Caco-2 (cell line): Measurements from ENCODE around the gene RSRC1. TPM values are rescaled to one million over a fixed set of nuclear protein-coding genes. Genes with fewer than 3 reads are reported as not detected.

Experiments used
- BruUV-seq: library from RNA; stranded (reverse); fragments of 400-500 nt; replicated peaks from 2 replicates; lab custom pipeline; 2021; lab: Mats Ljungman, UMichigan
- CTCF ChIA-PET: fragments of 300-600 bp; sonication (Branson Sonifier 250); formaldehyde crosslinking; loops from one replicate; lab custom pipeline; 2022; ENCODE audit warnings: antibody characterized with exemption; lab: Charles Lee
- POLR2A ChIA-PET: fragments of 300-600 bp; sonication (Branson Sonifier 250); formaldehyde crosslinking; loops from one replicate; lab custom pipeline; 2022; ENCODE audit warnings: antibody characterized with exemption; lab: Charles Lee
- DNase-seq, 2 experiments: peaks; one replicate each; pipeline versions ENCODE4 v3.0.0 to v3.0.0-alpha.2; 2020 to 2022
- H3K27me3 ChIP-seq: replicated peaks from 2 replicates; pipeline ENCODE4 v1.6.0; 2011; ENCODE audit warnings: low read length; ENCODE audit not compliant: control insufficient read depth, insufficient read depth
- H3K36me3 ChIP-seq: 2 replicates; pipeline ENCODE4 v1.5.1; 2011; ENCODE audit warnings: low read length; ENCODE audit not compliant: control insufficient read depth, insufficient read depth
- H3K4me1 ChIP-seq: fragments of 250-450 bp; sonication (Bioruptor Pico); 2 replicates; pipeline ENCODE4 v1.5.1; 2020; ENCODE audit warnings: mild to moderate bottlenecking
- H3K4me3 ChIP-seq: 2 replicates; pipeline ENCODE4 v1.5.1; 2011; ENCODE audit warnings: low read depth, mild to moderate bottlenecking, control low read depth, low read length
- H3K9me3 ChIP-seq: fragments of 250-450 bp; sonication (Bioruptor Pico); 2 replicates; pipeline ENCODE4 v1.5.1; 2020; ENCODE audit warnings: mild to moderate bottlenecking, moderate library complexity
- H3K27ac Mint-ChIP-seq: one replicate; pipeline ENCODE4 v1.8.0; 2022; ENCODE audit warnings: mixed read lengths; ENCODE audit not compliant: unreplicated experiment
- H3K27me3 Mint-ChIP-seq: one replicate; pipeline ENCODE4 v1.8.0; 2022; ENCODE audit warnings: mixed read lengths; ENCODE audit not compliant: insufficient read depth, unreplicated experiment
- H3K36me3 Mint-ChIP-seq: one replicate; pipeline ENCODE4 v1.8.0; 2022; ENCODE audit warnings: mild to moderate bottlenecking, mixed read lengths; ENCODE audit not compliant: insufficient read depth, unreplicated experiment
- H3K4me1 Mint-ChIP-seq: one replicate; pipeline ENCODE4 v1.8.0; 2022; ENCODE audit warnings: low read depth, mixed read lengths; ENCODE audit not compliant: unreplicated experiment
- H3K4me3 Mint-ChIP-seq: one replicate; pipeline ENCODE4 v1.8.0; 2022; ENCODE audit warnings: mild to moderate bottlenecking, moderate library complexity, mixed read lengths; ENCODE audit not compliant: unreplicated experiment
- H3K9me3 Mint-ChIP-seq: one replicate; pipeline ENCODE4 v1.8.0; 2022; ENCODE audit warnings: mixed read lengths; ENCODE audit not compliant: unreplicated experiment
- CTCF ChIP-seq, 2 experiments: fragments of 200-600 bp in 1 of 2; IDR thresholded peaks; 1 replicate in 1 of 2; 2 replicates in 1 of 2; pipeline versions ENCODE4 v1.5.1 to v1.8.0; 2011 to 2022; ENCODE audit warnings: antibody characterized with exemption in 1 of 2, control low read depth in 1 of 2, inconsistent platforms in 1 of 2, low read depth in 1 of 2, low read length in 1 of 2, mild to moderate bottlenecking in 1 of 2, moderate library complexity in 1 of 2; ENCODE audit not compliant: insufficient read depth in 1 of 2, severe bottlenecking in 1 of 2, unreplicated experiment in 1 of 2
- intact Hi-C: fragments of 100-400 bp; cut with micrococcal nuclease; formaldehyde crosslinking; loops from one replicate; pipeline ENCODE4 v1.10.0; 2022; ENCODE audit not compliant: unreplicated experiment
- total RNA-seq: library from RNA; stranded (reverse); gene quantifications from 2 replicates; pipeline ENCODE4 v1.2.3, GENCODE V29; 2022

Gene RSRC1
- total RNA-seq, 1 experiment from 2014 or later = 38.4 TPM

DNA sequence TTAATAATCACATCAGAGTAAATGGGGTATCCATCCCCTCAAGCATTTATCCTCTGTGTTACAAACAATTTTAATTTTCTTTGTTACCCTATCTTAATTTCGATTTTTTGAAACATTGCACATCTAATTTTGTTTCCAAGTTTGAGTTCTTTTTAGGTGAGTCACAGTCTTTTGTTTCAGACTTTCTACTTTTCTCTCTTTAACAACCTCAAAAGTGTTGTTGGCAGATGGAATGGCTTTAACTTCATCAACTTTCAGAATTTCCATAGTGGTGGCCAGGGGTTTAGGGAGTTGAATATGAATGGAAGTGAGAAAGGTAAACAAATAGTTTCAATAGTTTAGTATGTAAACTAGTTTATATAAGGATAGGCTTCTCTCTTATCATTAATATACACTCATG lies 238.1 kb downstream of the RSRC1 start:
- no peaks in the 10 kb centered on the region for H3K27me3 ChIP-seq
- Mint-ChIP-seq H3K27me3 (no peaks in the 10 kb centered on the region), H3K9me3 (no peaks in the 10 kb centered on the region), H3K4me3 (no peak overlapping the region), H3K36me3 (no peaks in the 10 kb centered on the region), H3K27ac (no peak overlapping the region), H3K4me1 (no peaks in the 10 kb centered on the region)
- intact Hi-C loops = no loop called here
- no peak for DNase-seq
- H3K36me3 ChIP-seq = no peaks in the 10 kb centered on the region
- no peaks in the 10 kb centered on the region for H3K9me3 ChIP-seq
- POLR2A ChIA-PET = no interaction called here
- no peak for TF ChIP-seq CTCF (IDR thresholded peaks at IDR 0.05; ENCODE audit: insufficient read depth in 1 of 2, low read depth in 1 of 2, low read length in 1 of 2, severe bottlenecking in 1 of 2, unreplicated experiment in 1 of 2)
- CTCF ChIA-PET = no interaction called here
- no TSS peak for BruUV-seq
- no peak overlapping the region for H3K4me3 ChIP-seq
- no peaks in the 10 kb centered on the region for H3K4me1 ChIP-seq

DNA sequence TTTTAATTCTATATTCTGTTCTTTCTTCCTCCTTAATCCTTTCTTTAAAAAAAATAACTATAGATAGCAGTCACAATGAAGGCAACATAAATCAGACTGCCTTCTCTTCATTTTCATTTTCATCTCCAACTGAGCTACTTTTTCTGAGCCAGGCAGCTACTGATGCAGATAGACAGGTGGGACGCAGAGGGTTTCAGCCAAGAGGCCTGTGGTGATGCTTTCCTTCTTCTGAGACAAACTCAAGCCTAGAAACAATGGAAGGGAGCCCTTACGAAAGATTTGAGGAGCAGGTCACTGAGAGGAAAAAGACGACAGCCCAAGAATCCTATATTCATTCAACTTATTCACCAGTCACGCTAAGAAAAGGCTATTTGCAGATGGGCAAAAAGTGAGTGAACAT lies 241.1 kb downstream of the RSRC1 start:
- POLR2A ChIA-PET = no interaction called here
- BruUV-seq = no TSS peak
- no peak overlapping the region for H3K27ac Mint-ChIP-seq

GRCh38 chr3:158352551-158352950 lies 242.7 kb downstream of the RSRC1 start:
- POLR2A ChIA-PET = no interaction called here
- Mint-ChIP-seq H3K36me3 (no peaks in the 10 kb centered on the region), H3K4me1 (no peaks in the 10 kb centered on the region), H3K27ac (no peak overlapping the region), H3K27me3 (no peaks in the 10 kb centered on the region), H3K9me3 (no peaks in the 10 kb centered on the region), H3K4me3 (no peak overlapping the region)
- no peaks in the 10 kb centered on the region for H3K36me3 ChIP-seq
- intact Hi-C loops = no loop called here
- no TSS peak for BruUV-seq
- CTCF ChIA-PET = no interaction called here
- no peaks in the 10 kb centered on the region for H3K27me3 ChIP-seq
- H3K4me3 ChIP-seq = no peak overlapping the region
- no peaks in the 10 kb centered on the region for H3K4me1 ChIP-seq
- no peak for TF ChIP-seq CTCF (IDR thresholded peaks at IDR 0.05; ENCODE audit: insufficient read depth in 1 of 2, low read depth in 1 of 2, low read length in 1 of 2, severe bottlenecking in 1 of 2, unreplicated experiment in 1 of 2)
- no peaks in the 10 kb centered on the region for H3K9me3 ChIP-seq
- no peak for DNase-seq

More for the DNA sequence above, 241.1 kb downstream of the RSRC1 start:
- TF ChIP-seq CTCF (IDR thresholded peaks at IDR 0.05; ENCODE audit: insufficient read depth in 1 of 2, low read depth in 1 of 2, low read length in 1 of 2, severe bottlenecking in 1 of 2, unreplicated experiment in 1 of 2) = no peak
- Mint-ChIP-seq H3K27me3 (no peaks in the 10 kb centered on the region), H3K4me1 (no peaks in the 10 kb centered on the region), H3K36me3 (no peaks in the 10 kb centered on the region), H3K9me3 (no peaks in the 10 kb centered on the region), H3K4me3 (no peak overlapping the region)
- Histone ChIP-seq H3K36me3 (no peaks in the 10 kb centered on the region), H3K27me3 (no peaks in the 10 kb centered on the region), H3K4me3 (no peak overlapping the region), H3K9me3 (no peaks in the 10 kb centered on the region), H3K4me1 (no peaks in the 10 kb centered on the region)
- DNase-seq = no peak
- CTCF ChIA-PET = no interaction called here
- intact Hi-C loops = no loop called here
